Hematopoietic multipotent progenitor cell (in vitro differentiated cells): ENCODE data around the gene TNNI3. TPM values are rescaled to one million over a fixed set of nuclear protein-coding genes. Genes with fewer than 3 reads are reported as not detected.
"Not testable (repeated sequence)": the region's sequence is repeated elsewhere in the genome, so short reads cannot be mapped to it uniquely, and the experiment has no call there.

Experiments
- DNase-seq, 3 donors: peaks; one replicate each; pipeline ENCODE4 v3.0.0-alpha.2; 2011 to 2015; ENCODE audit warnings: low read depth in 2 of 3, low spot score in 2 of 3
- total RNA-seq: library from RNA; depleted of rRNA; stranded (reverse); fragments of >200 nt; gene quantifications from one replicate; pipeline ENCODE4 v1.2.3, GENCODE V29; 2012

The TNNI3 gene
- total RNA-seq, 1 donor, result not detected

DNA sequence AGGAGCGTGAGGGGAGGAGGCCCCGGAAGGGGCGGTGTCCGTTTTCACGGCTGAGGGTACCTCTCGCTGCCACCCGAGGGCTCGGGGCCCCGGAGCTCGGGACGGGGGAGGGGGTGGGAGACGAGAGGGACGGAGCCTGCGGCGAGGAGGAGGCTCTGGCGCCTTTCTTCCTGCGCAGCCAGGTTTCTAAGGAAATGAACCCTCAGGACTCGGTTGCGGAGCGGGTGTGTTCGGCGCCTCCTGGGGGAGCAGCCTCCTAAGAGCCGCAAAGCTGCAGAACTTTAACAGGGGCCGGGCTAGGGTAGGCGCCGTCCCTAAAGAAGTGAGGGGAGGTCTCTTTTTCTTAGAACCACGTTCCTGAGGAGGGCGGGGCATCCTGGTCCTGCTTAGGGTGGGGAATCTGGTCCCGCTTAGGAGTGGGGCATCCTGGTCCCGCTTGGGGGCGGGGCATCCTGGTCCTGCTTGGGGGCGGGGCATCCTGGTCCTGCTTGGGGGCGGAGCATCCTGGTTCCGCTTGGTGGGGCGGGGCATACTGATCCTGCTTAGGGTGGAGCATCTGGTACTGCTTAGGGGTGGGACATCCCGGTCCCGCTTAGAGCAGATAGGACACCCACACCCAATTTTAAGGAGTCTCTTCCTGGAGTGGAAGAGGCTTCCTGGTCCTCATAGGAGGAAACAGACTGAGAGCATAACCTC is 16.3 kb upstream of the TNNI3 start:
- DNase-seq, result peak in 2 of 3 donors; percentile 24 to 54

DNA sequence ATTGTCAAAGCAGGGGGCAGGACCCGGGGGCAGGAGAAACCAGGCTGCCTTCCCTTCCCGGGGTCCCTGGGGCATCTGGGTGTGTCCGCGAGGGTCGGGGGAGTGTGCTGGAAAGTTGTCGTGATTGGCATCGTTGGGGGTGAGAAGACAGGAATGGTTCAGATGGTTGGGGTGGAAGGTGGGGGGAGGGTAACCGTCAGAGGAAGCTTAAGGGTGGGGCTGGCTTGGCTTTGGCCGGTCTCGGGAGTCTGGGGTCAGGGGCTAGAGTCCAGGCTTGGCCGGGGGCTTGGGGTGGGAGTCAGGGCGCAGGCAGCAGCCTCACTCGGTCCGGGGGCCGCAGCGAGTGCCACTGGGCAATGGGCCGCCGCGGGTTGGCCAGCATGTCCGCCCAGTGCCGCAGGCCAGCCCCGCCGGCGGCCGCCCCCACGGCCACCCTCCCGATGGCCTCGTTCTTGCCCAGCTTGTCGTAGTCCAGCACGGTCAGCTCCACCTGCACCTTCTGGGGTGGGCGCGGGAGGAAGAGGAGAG is 15.7 kb upstream of the TNNI3 start:
- no peak for DNase-seq

DNA sequence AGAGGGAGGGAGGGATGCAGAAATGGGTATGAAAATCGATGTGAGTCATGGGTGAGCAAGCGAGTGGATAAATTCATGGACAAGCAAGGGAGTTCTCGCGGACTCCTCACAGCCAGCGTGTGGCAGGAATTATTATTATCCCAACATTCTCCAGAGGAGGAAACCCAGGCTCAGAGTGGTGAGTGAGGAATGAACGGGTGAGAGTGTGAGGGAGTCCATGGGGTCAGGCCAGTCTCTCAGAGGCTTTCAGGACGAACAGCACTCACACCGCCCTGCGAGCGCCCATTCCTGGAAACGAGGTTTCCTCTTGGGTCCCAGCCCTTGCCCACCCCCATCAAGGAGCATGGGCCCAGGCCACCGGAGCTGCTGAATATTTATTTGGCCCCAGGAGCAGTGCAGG is 15.2 kb upstream of the TNNI3 start:
- DNase-seq, result no peak

DNA sequence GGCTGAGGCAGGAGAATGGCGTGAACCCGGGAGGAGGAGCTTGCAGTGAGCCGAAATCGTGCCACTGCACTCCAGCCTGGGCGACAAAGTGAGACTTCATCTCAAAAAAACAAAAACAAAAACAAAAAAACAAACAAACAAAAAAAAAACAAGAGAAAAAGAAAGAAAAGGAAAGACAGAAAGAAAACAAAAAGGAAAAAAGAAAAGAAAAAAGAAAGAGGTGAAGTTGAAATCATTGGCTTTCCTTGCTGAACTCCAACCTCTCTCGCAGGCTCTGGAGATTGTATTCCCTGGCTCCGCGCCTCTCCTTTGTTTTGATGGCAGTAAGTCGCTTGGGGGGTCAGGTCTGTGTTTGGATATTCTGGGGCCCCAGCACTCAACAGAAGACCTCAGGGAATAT is 14.8 kb upstream of the TNNI3 start:
- not testable (repeated sequence) for DNase-seq

DNA sequence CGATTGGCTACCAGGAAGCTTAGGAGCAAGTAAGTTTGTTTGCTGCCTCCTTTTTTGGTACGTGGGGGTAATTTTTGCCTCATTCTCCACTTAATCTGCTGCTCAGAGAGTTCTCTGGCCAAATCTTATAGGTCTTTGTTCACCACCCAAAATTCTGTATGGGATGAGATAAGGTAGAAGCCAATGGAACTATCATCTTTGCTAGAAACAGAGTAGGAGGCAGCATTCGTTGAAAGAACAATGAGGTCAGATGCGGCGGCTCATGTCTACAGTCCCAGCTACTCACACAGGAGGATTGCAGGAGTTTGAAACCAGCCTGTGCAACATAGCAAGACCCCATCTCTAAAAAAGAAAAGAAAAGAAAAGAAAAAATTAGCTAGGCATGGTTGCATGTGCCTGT is 13.9 kb upstream of the TNNI3 start:
- DNase-seq, result no peak

DNA sequence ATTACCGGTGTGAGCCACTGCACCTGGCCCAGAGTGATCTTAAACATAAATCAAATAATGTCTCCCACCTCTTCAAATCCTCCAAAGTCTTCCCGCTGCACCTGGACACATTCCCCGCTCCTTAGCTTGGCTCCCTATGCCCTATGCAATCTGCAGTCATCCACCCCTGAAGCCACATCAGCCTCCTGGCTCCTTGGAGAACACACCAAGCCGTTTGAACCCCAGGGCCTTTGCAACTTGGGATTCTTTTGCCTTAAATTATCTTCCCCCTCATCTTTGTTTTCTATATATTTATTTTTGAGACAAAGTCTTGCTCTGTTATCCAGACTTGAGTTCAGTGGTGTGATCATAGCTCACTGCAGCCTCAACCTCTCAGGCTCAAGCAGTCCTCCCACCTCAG is 11.6 kb upstream of the TNNI3 start:
- no peak for DNase-seq

DNA sequence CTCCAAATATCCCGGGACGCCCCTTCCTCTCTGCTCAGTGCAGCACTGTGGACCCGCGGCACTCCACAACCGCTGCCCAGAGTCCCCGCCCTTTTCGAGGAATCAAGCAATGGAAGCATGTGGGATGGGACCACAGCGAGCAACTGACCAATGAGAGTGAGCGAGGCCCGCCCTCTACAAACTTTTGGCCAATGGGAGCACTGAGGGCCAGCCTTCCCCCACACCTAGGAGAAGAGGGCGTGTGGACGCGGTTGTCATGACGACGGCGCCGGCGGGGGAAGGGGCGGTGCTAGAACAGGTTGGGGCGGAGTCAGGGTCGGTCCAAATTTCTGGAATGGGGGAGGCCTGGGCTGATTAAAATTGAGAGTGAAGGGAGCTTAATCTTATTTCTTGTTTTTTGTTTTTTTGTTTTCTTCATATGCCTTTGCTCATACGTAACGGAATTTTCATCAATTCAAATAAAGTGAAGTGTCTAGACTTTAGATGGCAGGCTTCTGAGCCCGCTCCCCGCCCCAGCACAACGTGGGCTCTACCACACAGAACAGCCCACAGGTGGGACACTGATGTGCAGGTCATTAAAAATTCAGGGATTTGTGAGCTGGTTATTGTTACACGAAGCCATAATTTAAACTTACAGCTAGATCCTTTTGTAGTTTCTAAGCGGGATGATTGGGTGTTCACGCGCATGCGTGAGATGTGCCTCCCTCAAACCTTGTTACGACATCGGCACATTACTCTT is 9.2 kb upstream of the TNNI3 start, which contains the start of gene DNAAF3:
TSS of gene DNAAF3 (minus strand) at position 84 of the 739 bp plus-strand sequence. CDS start 200 bp downstream, outside the sequence.
- DNase-seq, result peak in 2 of 3 donors; percentile 97 to 98

DNA sequence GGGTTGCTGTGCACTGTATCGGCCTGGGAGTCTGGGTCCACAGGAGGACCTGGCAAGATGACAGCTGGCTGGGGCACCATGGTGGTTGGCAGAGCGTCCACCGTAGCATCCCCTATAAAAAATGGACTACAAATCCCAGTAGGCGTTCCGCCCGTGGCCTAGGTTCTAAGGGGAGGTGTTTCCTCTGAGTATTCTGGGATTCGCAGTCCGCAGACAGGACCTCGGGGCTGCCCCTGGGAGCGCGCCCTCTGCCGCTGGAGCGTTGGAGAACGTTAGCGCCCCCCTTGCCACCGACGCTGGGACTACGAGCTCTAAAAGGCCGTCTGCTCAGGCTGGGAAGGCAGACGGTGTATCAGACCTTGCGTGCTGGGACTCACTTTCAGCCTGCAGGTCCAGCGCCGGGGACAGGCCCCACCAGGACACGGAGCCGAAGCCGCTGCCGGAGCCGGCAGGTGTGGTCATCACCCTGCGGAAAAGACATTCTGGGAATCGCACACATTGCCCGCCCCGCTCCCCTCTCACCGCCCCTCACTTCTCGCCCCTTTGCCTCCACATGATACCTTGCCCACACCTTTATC is 8.5 kb upstream of the TNNI3 start:
- peak in 2 of 3 donors; percentile 95 for DNase-seq

DNA sequence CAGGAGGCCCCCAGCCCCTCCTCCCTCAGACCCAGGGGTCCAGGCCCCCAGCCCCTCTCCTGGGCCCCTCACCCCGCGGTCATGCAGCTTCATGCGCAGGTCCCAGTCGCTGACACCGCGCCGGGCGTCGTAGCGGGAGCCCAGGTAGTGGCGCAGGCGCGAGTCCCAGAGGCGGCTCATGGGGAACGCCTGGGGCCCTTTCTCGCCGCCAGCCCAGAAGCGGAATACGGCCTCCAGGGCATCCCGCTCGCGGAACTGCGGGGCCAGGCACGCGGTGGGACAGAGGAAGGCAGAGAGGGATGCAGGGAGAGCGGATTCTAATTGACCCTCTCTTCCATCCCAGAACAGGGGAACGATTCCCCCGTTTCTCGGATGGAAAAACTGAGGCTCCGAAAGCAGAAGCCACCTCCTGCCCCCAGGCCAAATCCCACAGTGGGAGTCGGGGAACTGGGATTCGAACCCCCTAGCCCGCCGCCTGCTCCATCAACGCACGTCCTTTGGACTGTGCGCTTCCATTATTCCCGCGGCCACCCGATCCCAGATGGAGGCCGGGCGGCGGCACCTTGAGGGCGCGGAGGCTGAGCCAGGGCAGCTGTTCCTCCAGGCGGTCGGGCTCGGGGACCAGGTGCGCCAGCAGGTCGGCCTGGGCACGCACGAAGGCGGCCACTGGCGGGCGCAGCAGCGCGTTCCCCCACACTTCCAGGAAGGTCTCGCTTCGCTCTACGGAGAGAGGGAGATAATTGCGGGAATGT is 4.2 kb upstream of the TNNI3 start:
- DNase-seq, result no peak

DNA sequence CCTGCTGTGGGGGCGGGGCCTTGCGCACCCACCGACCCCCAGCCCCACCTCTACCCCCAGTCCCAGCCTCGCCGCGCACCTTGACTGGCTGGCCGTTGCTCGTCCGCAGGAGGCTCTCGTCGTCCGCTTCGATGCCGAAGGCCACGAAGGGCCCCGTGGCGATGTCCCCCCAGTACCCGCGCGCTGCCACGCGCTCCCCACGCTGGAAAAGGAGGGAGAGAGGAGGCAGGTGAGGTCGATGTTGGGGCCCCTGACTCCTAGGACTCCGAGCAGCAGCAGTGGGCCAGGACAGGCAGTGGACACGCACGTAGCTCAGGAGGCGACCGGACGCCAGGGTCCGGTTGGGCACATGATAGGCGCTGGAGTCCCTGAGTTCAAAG is 3.4 kb upstream of the TNNI3 start:
- no peak for DNase-seq

DNA sequence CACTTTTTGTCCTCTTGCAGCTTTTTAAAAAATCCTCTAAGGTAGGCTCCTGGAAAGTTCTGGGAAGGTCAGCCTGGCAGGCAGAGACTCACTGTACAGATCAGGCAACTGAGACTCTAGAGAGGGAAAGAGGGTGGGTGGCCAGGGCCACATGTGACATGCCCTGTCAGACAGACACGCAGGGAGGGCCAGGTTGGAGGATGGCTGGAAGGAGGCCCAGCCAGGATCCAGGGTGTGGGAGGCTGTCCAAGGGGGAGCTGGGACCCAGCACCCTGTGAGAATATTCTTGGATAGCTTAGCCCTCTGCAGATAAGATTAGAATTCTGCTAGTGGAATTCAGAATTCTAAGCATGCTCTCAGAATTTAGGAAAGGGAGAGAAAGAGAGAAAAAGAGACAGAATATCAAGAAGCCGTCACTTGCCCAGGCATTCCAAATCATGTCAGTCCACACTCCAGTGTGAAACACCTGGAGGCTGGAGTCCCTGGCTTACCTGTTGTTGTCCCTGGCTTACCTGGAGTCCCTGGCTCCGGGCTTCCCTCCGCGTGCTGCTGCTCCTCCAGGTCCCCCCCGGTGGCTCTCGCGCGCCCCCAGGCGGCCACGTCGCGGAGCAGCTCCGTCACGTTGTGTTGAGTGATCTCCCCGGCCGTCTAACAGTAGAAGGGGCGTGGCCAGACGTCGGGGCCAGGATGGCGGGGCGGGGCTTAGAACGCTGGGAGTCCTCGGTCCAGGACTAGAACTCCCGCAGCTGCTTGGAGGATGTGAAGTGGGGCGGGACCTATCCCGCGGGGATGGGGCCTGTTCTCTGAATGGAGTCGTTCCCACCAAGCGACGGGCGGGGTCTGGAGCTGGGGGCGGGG is 2.8 kb upstream of the TNNI3 start:
- DNase-seq, result peak; percentile 68 to 92 (median 89)

DNA sequence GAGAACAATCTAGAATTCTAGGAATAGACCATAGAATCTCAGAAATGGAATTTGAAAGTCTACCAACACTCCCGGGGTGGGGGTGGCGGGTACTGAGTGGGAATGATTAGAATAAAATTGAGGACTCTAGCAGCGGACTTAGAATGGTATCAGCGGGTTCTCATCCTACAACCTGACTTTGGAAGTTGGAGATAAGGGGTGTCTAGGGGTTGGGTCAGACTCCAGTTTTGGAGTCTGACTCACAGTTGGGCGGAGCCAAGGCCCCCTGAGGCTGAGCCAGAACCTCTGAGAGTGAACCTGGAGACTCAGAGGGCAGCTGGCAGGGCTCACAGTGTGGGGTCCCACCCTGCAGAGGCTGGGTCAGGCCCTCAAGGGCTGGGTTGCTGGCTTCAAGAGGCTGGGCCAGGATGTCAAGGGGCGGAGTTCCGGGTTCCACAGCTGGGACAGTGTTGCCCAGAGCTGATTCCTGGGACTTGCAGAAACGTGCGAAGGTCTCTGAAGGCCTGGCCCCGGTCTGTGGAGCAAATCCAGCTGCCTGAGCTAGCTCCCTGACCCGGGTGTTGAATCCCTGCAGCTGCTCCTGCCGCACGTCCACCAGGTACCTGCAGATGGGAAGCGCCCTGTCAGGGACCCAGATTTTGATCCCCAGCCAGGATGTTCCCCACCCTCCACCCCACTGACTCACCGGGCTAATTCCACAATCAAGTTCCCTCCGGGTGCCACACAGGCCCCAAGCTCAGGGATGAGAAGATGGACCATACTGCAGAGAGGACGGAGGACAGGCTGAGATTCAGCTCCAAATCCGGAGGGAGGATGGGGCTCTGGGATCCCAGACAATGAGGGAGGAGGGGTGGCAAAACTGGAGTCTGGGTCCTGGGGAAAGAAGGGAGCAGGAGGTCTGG is 1.6 kb upstream of the TNNI3 start:
- DNase-seq, result no peak

DNA sequence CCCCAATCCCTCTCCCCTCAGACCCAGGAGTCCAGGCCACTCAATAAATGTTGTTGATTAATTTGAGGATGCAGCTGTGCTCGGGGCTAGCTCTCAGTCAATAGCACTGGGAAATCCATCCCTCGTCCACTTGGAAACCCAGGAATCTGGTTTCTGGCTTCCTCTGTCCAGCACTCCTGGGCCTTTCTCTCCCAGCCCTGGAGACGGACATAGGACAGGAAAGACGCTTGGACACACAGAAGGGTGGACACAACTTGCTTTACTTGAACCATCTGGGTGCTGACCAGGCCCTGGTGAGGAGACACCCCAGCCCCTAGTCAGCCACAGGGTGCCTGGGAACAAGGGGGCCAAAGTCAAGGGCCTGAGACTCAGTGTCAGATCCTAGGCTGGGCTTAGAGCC is 891 bp upstream of the TNNI3 start:
- DNase-seq, result no peak

DNA sequence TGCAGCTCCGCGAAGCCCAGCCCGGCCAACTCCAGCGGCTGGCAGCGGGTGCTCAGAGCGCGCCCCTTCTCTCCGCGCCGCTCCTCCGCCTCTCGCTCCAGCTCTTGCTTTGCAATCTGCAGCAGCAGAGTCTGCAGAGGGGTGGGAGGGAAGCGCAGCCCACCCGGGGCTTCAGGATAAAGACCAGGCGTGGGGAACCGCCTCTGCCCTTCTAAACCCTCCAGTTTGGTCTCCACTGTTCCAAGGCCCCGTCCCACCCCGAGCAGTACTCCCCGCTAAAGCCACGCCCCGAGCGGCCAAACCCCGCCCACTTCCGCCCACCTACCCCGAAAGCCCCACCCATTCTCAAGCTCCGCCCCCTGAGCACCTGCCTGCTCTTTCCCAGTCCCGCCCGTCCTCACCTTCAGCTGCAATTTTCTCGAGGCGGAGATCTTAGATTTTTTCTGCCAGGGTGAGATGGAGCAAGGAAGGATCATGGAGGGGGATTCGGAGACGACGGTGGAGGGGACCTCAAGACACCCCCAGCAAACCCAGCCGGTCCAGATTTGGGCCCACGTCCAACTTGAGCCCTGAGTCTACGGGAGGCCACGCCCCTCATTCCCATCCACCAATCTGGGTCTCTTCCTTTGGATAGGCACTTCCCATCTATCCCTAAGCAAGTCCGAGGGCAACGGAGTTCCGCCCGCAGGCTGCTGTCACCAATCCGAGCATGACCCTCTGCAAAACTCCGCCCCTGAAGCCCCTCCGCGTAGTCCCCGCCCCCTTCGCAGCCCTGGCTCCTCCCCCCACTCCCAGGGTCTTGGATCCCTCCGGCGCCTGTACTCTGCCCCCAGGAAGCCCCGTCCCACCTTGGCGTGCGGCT is 1.1 kb downstream of the TNNI3 start:
- DNase-seq, result no peak

DNA sequence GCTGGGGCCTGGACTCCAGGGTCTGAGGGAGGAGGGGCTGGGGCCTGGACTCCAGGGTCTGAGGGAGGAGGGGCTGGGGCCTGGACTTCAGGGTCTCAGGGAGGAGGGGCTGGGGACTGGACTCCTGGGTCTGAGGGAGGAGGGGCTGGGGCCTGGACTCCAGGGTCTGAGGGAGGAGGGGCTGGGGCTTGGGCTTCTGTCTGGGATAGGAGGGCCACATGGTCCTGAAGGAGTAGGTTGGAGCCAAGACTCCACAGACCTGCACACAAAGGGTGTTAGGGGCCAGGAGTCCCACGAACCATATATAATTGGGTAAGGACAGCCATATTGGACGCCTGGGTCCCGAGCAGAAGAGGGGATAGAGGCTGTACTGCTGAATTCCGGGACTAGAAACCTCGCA is 1.7 kb downstream of the TNNI3 start:
- DNase-seq, result not testable (repeated sequence)

DNA sequence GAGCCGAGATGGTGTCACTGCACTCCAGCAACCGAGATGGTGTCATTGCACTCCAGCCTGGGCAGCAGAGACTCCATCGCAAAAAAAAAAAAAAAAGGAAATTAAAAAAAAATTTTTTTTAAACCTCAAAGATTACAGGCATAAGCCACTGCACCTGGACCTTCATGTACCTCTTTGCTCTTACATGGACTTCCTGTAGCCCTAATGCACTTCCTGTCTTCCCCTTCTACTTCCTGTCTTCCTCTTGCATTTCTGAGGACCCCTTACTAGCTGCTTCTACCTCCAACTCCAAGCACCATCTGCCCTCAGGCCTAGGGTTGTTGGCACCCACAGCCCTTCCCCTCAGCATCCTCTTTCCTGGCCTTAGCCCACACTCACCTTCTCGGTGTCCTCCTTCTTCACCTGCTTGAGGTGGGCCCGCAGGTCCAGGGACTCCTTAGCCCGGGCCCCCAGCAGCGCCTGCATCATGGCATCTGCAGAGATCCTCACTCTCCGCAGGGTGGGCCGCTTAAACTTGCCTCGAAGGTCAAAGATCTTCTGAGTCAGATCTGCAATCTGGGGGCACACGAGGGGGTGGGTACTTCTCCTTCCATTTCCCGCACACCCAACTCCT is 3.8 kb downstream of the TNNI3 start:
- no peak for DNase-seq

DNA sequence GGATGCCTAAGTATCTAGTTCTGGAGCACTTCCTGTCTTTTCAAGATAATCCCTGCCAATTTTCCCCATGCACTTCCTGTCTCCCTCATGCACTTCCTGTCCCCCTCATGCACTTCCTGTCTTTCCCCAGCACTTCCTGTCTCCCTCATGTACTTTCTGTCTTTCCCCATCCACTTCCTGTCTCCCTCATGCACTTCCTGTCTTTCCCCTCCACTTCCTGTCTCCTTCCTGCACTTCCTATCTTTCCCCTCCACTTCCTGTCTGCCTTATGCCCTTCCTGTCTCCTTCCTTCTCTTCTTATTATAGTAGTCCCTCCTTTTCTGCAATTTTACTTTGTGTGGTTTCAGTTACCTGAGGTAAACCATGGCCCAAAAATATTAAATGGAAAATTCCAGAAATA is 5.5 kb downstream of the TNNI3 start:
- no peak for DNase-seq
